Keratinocyte (primary cell): ENCODE measurements around the gene MCM3AP. TPM values are rescaled to one million over a fixed set of nuclear protein-coding genes. Genes with fewer than 3 reads are reported as not detected.

Source experiments
- DNase-seq: peaks from one replicate; pipeline ENCODE4 v3.0.0-alpha.2; 2011; ENCODE audit warnings: low read depth, missing footprints, low spot score
- FAIRE-seq: peaks from 2 replicates; lab custom pipeline; 2011; peaks lifted over from hg19 to GRCh38; lab: Jason Lieb, UNC
- H2AFZ ChIP-seq: 2 replicates; pipeline ENCODE4 v1.6.0; 2012; ENCODE audit warnings: low read length, control low read depth, inconsistent platforms; ENCODE audit not compliant: control insufficient read depth
- H3K27ac ChIP-seq: 2 replicates; pipeline ENCODE4 v1.5.1; 2011; ENCODE audit warnings: low read length; ENCODE audit not compliant: control insufficient read depth, insufficient read depth
- H3K27me3 ChIP-seq: 3 replicates; pipeline ENCODE4 v1.6.0; 2011; ENCODE audit warnings: low read length; ENCODE audit not compliant: control insufficient read depth, insufficient read depth; ENCODE audit errors: extremely low read depth
- H3K36me3 ChIP-seq, 2 experiments: 2 replicates in 1 of 2; 3 replicates in 1 of 2; pipeline ENCODE4 v1.5.1; 2011; ENCODE audit warnings: low read length in 2 of 2, mild to moderate bottlenecking in 1 of 2; ENCODE audit not compliant: control insufficient read depth in 2 of 2, insufficient read depth in 2 of 2; ENCODE audit errors: extremely low read depth in 1 of 2
- H3K4me1 ChIP-seq: 3 replicates; pipeline ENCODE4 v1.5.1; 2011; ENCODE audit warnings: low read length; ENCODE audit not compliant: control insufficient read depth, insufficient read depth; ENCODE audit errors: extremely low read depth
- H3K4me2 ChIP-seq: 3 replicates; pipeline ENCODE4 v1.6.0; 2011; ENCODE audit warnings: low read depth, low read length; ENCODE audit not compliant: control insufficient read depth, insufficient read depth; ENCODE audit errors: extremely low read depth
- H3K4me3 ChIP-seq, 3 experiments: fragments of 200-600 bp in 1 of 3; sonication (generic) in 1 of 3; 2 replicates in 2 of 3; 3 replicates in 1 of 3; pipeline ENCODE4 v1.5.1; 2011 to 2016; ENCODE audit warnings: low read length in 3 of 3, mild to moderate bottlenecking in 3 of 3, control low read depth in 2 of 3, inconsistent platforms in 1 of 3, low read depth in 1 of 3, mixed read lengths in 1 of 3, mixed run types in 1 of 3, moderate library complexity in 1 of 3; ENCODE audit not compliant: control insufficient read depth in 2 of 3, insufficient read depth in 2 of 3; ENCODE audit errors: extremely low read depth in 1 of 3
- H3K79me2 ChIP-seq: 2 replicates; pipeline ENCODE4 v1.6.0; 2012; ENCODE audit warnings: low read length; ENCODE audit not compliant: control insufficient read depth, insufficient read depth
- H3K9ac ChIP-seq: 3 replicates; pipeline ENCODE4 v1.6.0; 2011; ENCODE audit warnings: low read length; ENCODE audit not compliant: control insufficient read depth, insufficient read depth; ENCODE audit errors: extremely low read depth
- H3K9me1 ChIP-seq: 3 replicates; pipeline ENCODE4 v1.6.0; 2011; ENCODE audit warnings: low read length; ENCODE audit not compliant: control insufficient read depth, insufficient read depth; ENCODE audit errors: extremely low read depth
- H3K9me3 ChIP-seq: 2 replicates; pipeline ENCODE4 v1.5.1; 2012; ENCODE audit warnings: low read depth, low read length; ENCODE audit not compliant: control insufficient read depth
- H4K20me1 ChIP-seq: 3 replicates; pipeline ENCODE4 v1.6.0; 2011; ENCODE audit warnings: low read length; ENCODE audit not compliant: control insufficient read depth, insufficient read depth; ENCODE audit errors: extremely low read depth
- CTCF ChIP-seq, 3 experiments: IDR thresholded peaks in 1 of 3; conservative IDR thresholded peaks in 1 of 3; optimal IDR thresholded peaks in 1 of 3; 2 replicates in 2 of 3; 3 replicates in 1 of 3; pipeline versions ENCODE3 to v1.5.1; 2011; ENCODE audit warnings: low read length in 3 of 3, mild to moderate bottlenecking in 3 of 3, moderate library complexity in 2 of 3, control low read depth in 1 of 3, inconsistent platforms in 1 of 3; ENCODE audit not compliant: insufficient read depth in 2 of 3; ENCODE audit errors: extremely low read depth in 1 of 3
- EZH2 ChIP-seq: IDR thresholded peaks from one replicate; pipeline ENCODE4 v1.6.1; 2012; ENCODE audit warnings: inconsistent platforms, mild to moderate bottlenecking, low read length, moderate library complexity
- dilution Hi-C: fragments of 300-500 bp; cut with MboI; formaldehyde crosslinking; loops from one replicate; pipeline ENCODE4 v1.7.0; 2020; ENCODE audit warnings: low sequenced_read_pairs; ENCODE audit not compliant: extremely low pct_ligation_motif_present
- polyA plus RNA-seq, 5 experiments: library from polyadenylated mRNA; depleted of rRNA in 3 of 5; stranded (reverse) in 3 of 5; stranded (forward) in 1 of 5; unstranded in 1 of 5; fragments of >200 nt; gene quantifications; 1 replicate in 1 of 5; 2 replicates in 3 of 5; 3 replicates in 1 of 5; pipeline versions ENCODE4 v1.2.1 to v1.2.3, GENCODE V29; 2011 to 2012; ENCODE audit warnings: missing spikeins in 2 of 5, low read depth in 1 of 5, low replicate concordance in 1 of 5

The MCM3AP gene
- polyA plus RNA-seq, 1 donor (not counting 4 experiments of a cell fraction or from before 2014, with no cell fraction given), result 34.3 TPM

- Histone ChIP-seq H3K9me3 (no peaks in the 10 kb centered on the region), H2AFZ (no peak overlapping the region), H3K9me1 (no peaks in the 10 kb centered on the region), H4K20me1 (no peaks in the 10 kb centered on the region), H3K9ac (no peak overlapping the region), H3K27me3 (no peaks in the 10 kb centered on the region), H3K79me2 (peaks cover 30% of the 10 kb centered on the region), H3K4me2 (no peak overlapping the region), H3K4me1 (peaks cover 13% of the 10 kb centered on the region), H3K27ac (no peak overlapping the region), H3K4me3 (no peak overlapping the region), H3K36me3 (no peaks in the 10 kb centered on the region)
- dilution Hi-C loops, result no loop called here
- DNase-seq, result no peak
- TF ChIP-seq EZH2 (no peak), CTCF (optimal IDR thresholded peaks at IDR 0.05 in 1 of 3, IDR thresholded peaks at IDR 0.05 in 1 of 3, conservative IDR thresholded peaks at IDR 0.05 in 1 of 3; ENCODE audit: extremely low read depth in 1 of 3, insufficient read depth in 2 of 3, low read length in 3 of 3) (no peak)
- no peak for FAIRE-seq
Observed at GRCh38 chr21:46319186-46319585, 33.8 kb upstream of the MCM3AP start.

DNA sequence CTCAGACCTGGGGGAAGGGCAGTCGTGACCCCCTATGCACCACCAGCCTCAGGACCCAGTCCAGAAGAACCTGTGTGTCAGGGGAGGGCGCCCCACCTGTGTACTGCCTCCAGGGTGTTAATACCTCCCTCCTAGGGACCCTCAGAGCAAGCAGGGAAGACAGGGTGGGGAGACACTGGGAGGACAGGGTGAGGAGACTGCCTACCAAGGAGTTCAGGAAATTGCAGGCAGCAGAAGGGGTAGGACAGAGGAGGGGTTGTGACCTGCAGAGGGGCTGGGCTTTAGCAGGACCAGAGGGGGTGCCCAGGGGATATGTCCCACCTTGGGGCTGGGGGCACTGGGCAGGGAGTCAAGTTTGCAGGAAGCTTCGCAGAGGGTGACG, 33.0 kb upstream of the MCM3AP start:
- Histone ChIP-seq H3K27ac (no peak overlapping the region), H3K4me3 (no peak overlapping the region), H2AFZ (no peak overlapping the region), H3K9me3 (no peaks in the 10 kb centered on the region), H3K79me2 (peaks cover 29% of the 10 kb centered on the region), H3K36me3 (no peaks in the 10 kb centered on the region), H3K4me2 (no peak overlapping the region), H4K20me1 (no peaks in the 10 kb centered on the region), H3K9ac (no peak overlapping the region), H3K4me1 (peaks cover 13% of the 10 kb centered on the region), H3K27me3 (no peaks in the 10 kb centered on the region), H3K9me1 (no peaks in the 10 kb centered on the region)
- TF ChIP-seq EZH2 (no peak), CTCF (optimal IDR thresholded peaks at IDR 0.05 in 1 of 3, IDR thresholded peaks at IDR 0.05 in 1 of 3, conservative IDR thresholded peaks at IDR 0.05 in 1 of 3; ENCODE audit: extremely low read depth in 1 of 3, insufficient read depth in 2 of 3, low read length in 3 of 3) (no peak)
- FAIRE-seq (no peak), DNase-seq (no peak)
- dilution Hi-C loops, result no loop called here
